SK-N-SH (cell line): ENCODE measurements around the gene EPB41L4A. TPM values are rescaled to one million over a fixed set of nuclear protein-coding genes. Genes with fewer than 3 reads are reported as not detected.

Experiments used
- CTCF ChIA-PET: fragments of 300-600, 350-600 bp; formaldehyde crosslinking; extraction: SDS; loops from one replicate; lab custom pipeline; 2021; lab: Yijun Ruan, JAX
- POLR2A ChIA-PET: fragments of 350-600 bp; sonication (Branson Sonifier 250); formaldehyde crosslinking; extraction: SDS; loops from one replicate; lab custom pipeline; 2020; ENCODE audit warnings: antibody characterized with exemption, inconsistent platforms; lab: Yijun Ruan, JAX
- DNase-seq: peaks from one replicate; pipeline ENCODE4 v3.0.0; 2012
- H2AFZ ChIP-seq: fragments of 200-600 bp; sonication (generic); 2 replicates; pipeline ENCODE4 v1.8.1; 2016; ENCODE audit warnings: antibody characterized with exemption, mild to moderate bottlenecking, low read depth
- H3F3A ChIP-seq: fragments of 200-600 bp; sonication (generic); replicated peaks from 2 replicates; pipeline ENCODE3; 2016; ENCODE audit warnings: antibody characterized with exemption, mild to moderate bottlenecking; ENCODE audit not compliant: insufficient read depth
- H3K27ac ChIP-seq, 2 experiments: fragments of 200-500 bp in 1 of 2; fragments of 200-600 bp in 1 of 2; sonication (Bioruptor generic) in 1 of 2; sonication (generic), shearing (Covaris generic) in 1 of 2; 2 replicates each; pipeline versions ENCODE4 v1.5.1 to v1.6.1; 2014 to 2016; ENCODE audit warnings: low read depth in 2 of 2, inconsistent platforms in 1 of 2, low read length in 1 of 2, mild to moderate bottlenecking in 1 of 2, mixed read lengths in 1 of 2
- H3K27me3 ChIP-seq: fragments of 200-600 bp; sonication (generic), shearing (Covaris generic); 2 replicates; pipeline ENCODE4 v1.6.1; 2016; ENCODE audit warnings: mixed run types; ENCODE audit not compliant: insufficient read depth
- H3K36me3 ChIP-seq, 2 experiments: fragments of 200-500 bp in 1 of 2; fragments of 200-600 bp in 1 of 2; sonication (Bioruptor generic) in 1 of 2; sonication (generic) in 1 of 2; replicated peaks in 1 of 2; 2 replicates each; pipeline versions ENCODE3 to v1.5.1; 2014 to 2016; ENCODE audit warnings: low read length in 1 of 2, mild to moderate bottlenecking in 1 of 2; ENCODE audit not compliant: insufficient read depth in 2 of 2, control insufficient read depth in 1 of 2
- H3K4me1 ChIP-seq, 2 experiments: fragments of 200-500 bp in 1 of 2; fragments of 200-600 bp in 1 of 2; sonication (Bioruptor generic) in 1 of 2; sonication (generic), shearing (Covaris generic) in 1 of 2; 2 replicates each; pipeline versions ENCODE4 v1.5.1 to v1.6.1; 2014 to 2016; ENCODE audit warnings: low read depth in 1 of 2, low read length in 1 of 2, mixed run types in 1 of 2; ENCODE audit not compliant: insufficient read depth in 2 of 2, control insufficient read depth in 1 of 2
- H3K4me2 ChIP-seq: fragments of 200-600 bp; sonication (generic), shearing (Covaris generic); 2 replicates; pipeline ENCODE4 v1.6.1; 2017; ENCODE audit warnings: mixed run types
- H3K4me3 ChIP-seq, 2 experiments: fragments of 200-500 bp in 1 of 2; fragments of 200-600 bp in 1 of 2; sonication (Bioruptor generic) in 1 of 2; sonication (generic), shearing (Covaris generic) in 1 of 2; 2 replicates each; pipeline versions ENCODE4 v1.5.1 to v1.8.1; 2014 to 2016; ENCODE audit warnings: low read depth in 2 of 2, inconsistent platforms in 1 of 2, low read length in 1 of 2, mild to moderate bottlenecking in 1 of 2, mixed read lengths in 1 of 2, moderate library complexity in 1 of 2
- H3K79me2 ChIP-seq: fragments of 200-600 bp; sonication (generic); 2 replicates; pipeline ENCODE4 v1.8.1; 2017; ENCODE audit warnings: mild to moderate bottlenecking; ENCODE audit not compliant: insufficient read depth
- H3K9ac ChIP-seq: fragments of 200-600 bp; sonication (generic); 2 replicates; pipeline ENCODE4 v1.6.1; 2017; ENCODE audit warnings: mixed run types
- H3K9me2 ChIP-seq: fragments of 200-600 bp; sonication (generic); 2 replicates; pipeline ENCODE4 v1.6.1; 2017; ENCODE audit warnings: mixed run types
- H3K9me3 ChIP-seq: fragments of 200-600 bp; sonication (generic); 2 replicates; pipeline ENCODE4 v1.6.1; 2017; ENCODE audit warnings: mixed run types, mild to moderate bottlenecking, moderate library complexity
- H4K20me1 ChIP-seq: fragments of 200-600 bp; sonication (generic); 2 replicates; pipeline ENCODE4 v1.6.1; 2017; ENCODE audit warnings: mild to moderate bottlenecking, mixed run types; ENCODE audit not compliant: insufficient read depth
- CTCF ChIP-seq: fragments of 200-600 bp; sonication (generic); IDR thresholded peaks from 2 replicates; pipeline ENCODE4 v1.6.1; 2017; ENCODE audit warnings: antibody characterized with exemption, mild to moderate bottlenecking, moderate library complexity
- ELF1 ChIP-seq: IDR thresholded peaks from 2 replicates; pipeline ENCODE4 v1.4.0; 2012
- EP300 ChIP-seq, 2 experiments: IDR thresholded peaks; 2 replicates each; pipeline versions ENCODE4 v1.4.0 to v1.6.1; 2012; ENCODE audit warnings: borderline replicate concordance in 1 of 2, low read depth in 1 of 2, low read length in 1 of 2
- EZH2phosphoT487 ChIP-seq: fragments of 200-600 bp; sonication (generic); IDR thresholded peaks from 2 replicates; pipeline ENCODE4 v1.6.1; 2017; ENCODE audit warnings: low read depth, mixed run types, mild to moderate bottlenecking, antibody characterized with exemption, moderate library complexity, borderline replicate concordance
- FOXJ3 ChIP-seq: sonication (generic); formaldehyde crosslinking; IDR thresholded peaks from 2 replicates; pipeline ENCODE4 v1.5.1; 2020; ENCODE audit warnings: mild to moderate bottlenecking, missing genetic modification reagents
- FOXM1 ChIP-seq: IDR thresholded peaks from 2 replicates; pipeline ENCODE4 v1.4.0; 2012; ENCODE audit warnings: low read depth, mild to moderate bottlenecking
- GABPA ChIP-seq: IDR thresholded peaks from 2 replicates; pipeline ENCODE4 v1.4.0; 2012; ENCODE audit warnings: low read depth, mild to moderate bottlenecking
- NRF1 ChIP-seq: IDR thresholded peaks from 2 replicates; pipeline ENCODE4 v1.6.1; 2012; ENCODE audit warnings: low read depth, mild to moderate bottlenecking, low read length
- POLR2AphosphoS5 ChIP-seq: IDR thresholded peaks from 2 replicates; pipeline ENCODE4 v1.6.1; 2012; ENCODE audit warnings: low read depth, low read length
- RCOR1 ChIP-seq: fragments of 150-350 bp; IDR thresholded peaks from 2 replicates; pipeline ENCODE4 v1.6.1; 2017; ENCODE audit warnings: antibody characterized with exemption, low read length
- RXRA ChIP-seq: IDR thresholded peaks from 2 replicates; pipeline ENCODE4 v1.4.0; 2012; ENCODE audit warnings: low read depth, mild to moderate bottlenecking, borderline replicate concordance
- SMC3 ChIP-seq: IDR thresholded peaks from 2 replicates; pipeline ENCODE4 v1.6.1; 2012; ENCODE audit warnings: low read depth, low read length, improper control_type of control experiment
- YY1 ChIP-seq: IDR thresholded peaks from 2 replicates; pipeline ENCODE4 v1.4.0; 2012; ENCODE audit warnings: low read depth, mild to moderate bottlenecking
- WGBS: methylation state at CpG from one replicate; pipeline ENCODE4 v1.1.6; 2017; ENCODE audit warnings: low lambda C conversion rate; 5-methylcytosine and 5-hydroxymethylcytosine counted together
- polyA plus RNA-seq, 3 experiments: library from polyadenylated mRNA; depleted of rRNA; stranded (reverse); fragments of >200 nt; gene quantifications; 2 replicates each; pipeline ENCODE4 v1.2.3, GENCODE V29; 2012
- TF ChIP-seq, protein P1 (sequence below): IDR thresholded peaks from 2 replicates; pipeline ENCODE4 v1.6.1; 2012; ENCODE audit warnings: mild to moderate bottlenecking, low read depth, low read length, moderate library complexity
- TF ChIP-seq, protein P2 (sequence below): IDR thresholded peaks from 2 replicates; pipeline ENCODE4 v1.4.0; 2012; ENCODE audit warnings: low read depth, borderline replicate concordance

Gene EPB41L4A
- polyA plus RNA-seq, 1 of the 3 experiments (the other 2 are of a cell fraction): 0.07 TPM

- H3K4me2 ChIP-seq: no peak overlapping the region
- TF ChIP-seq FOXJ3 (no peak), RCOR1 (no peak), ELF1 (no peak), SMC3 (no peak), RXRA (no peak), POLR2AphosphoS5 (no peak), EZH2phosphoT487 (no peak), GABPA (no peak)
- TF ChIP-seq, protein P1, sequence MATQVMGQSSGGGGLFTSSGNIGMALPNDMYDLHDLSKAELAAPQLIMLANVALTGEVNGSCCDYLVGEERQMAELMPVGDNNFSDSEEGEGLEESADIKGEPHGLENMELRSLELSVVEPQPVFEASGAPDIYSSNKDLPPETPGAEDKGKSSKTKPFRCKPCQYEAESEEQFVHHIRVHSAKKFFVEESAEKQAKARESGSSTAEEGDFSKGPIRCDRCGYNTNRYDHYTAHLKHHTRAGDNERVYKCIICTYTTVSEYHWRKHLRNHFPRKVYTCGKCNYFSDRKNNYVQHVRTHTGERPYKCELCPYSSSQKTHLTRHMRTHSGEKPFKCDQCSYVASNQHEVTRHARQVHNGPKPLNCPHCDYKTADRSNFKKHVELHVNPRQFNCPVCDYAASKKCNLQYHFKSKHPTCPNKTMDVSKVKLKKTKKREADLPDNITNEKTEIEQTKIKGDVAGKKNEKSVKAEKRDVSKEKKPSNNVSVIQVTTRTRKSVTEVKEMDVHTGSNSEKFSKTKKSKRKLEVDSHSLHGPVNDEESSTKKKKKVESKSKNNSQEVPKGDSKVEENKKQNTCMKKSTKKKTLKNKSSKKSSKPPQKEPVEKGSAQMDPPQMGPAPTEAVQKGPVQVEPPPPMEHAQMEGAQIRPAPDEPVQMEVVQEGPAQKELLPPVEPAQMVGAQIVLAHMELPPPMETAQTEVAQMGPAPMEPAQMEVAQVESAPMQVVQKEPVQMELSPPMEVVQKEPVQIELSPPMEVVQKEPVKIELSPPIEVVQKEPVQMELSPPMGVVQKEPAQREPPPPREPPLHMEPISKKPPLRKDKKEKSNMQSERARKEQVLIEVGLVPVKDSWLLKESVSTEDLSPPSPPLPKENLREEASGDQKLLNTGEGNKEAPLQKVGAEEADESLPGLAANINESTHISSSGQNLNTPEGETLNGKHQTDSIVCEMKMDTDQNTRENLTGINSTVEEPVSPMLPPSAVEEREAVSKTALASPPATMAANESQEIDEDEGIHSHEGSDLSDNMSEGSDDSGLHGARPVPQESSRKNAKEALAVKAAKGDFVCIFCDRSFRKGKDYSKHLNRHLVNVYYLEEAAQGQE: no peak
- H3K4me3 ChIP-seq: no peak overlapping the region
- no peak overlapping the region for H2AFZ ChIP-seq
- H3F3A ChIP-seq: no peaks in the 10 kb centered on the region
- H3K9me3 ChIP-seq: no peaks in the 10 kb centered on the region
- DNase-seq: no peak
- H3K27ac ChIP-seq: no peak overlapping the region
- no peaks in the 10 kb centered on the region; a peak in 1 of 4 replicates for H3K4me1 ChIP-seq
- H3K9me2 ChIP-seq: no peaks in the 10 kb centered on the region
- ChIA-PET POLR2A (no interaction called here), CTCF (interaction anchor here (5.5 kb wide), 1 partner anchor 12 kb away, joined by 41 read pairs; the partner anchor contains the start of gene EPB41L4A)
- H3K27me3 ChIP-seq: no peaks in the 10 kb centered on the region
- H3K9ac ChIP-seq: no peak overlapping the region
- H3K79me2 ChIP-seq: no peaks in the 10 kb centered on the region
- no peaks in the 10 kb centered on the region for H3K36me3 ChIP-seq
- H4K20me1 ChIP-seq: no peaks in the 10 kb centered on the region
Observed at GRCh38 chr5:112407240-112407639, 11.8 kb downstream of the EPB41L4A start.

DNA sequence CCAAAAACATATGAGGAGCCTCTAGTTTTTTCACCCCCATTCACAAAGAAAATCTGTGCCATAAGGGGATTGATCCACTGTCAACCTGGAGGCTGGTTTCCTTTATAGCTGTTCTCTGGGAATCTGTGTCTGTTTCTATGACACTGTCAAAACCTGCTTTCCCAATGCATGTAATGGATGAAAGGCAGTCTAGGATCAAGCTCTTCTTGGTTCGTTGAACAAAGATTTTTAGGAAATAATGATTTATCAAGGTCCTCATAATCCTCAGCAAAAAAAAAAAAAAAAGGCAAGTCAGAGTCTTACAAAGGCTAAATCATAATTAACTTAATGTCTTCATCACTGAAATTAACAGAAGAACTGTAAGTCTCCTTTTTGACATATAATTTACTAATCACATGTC is 16.0 kb downstream of the EPB41L4A start:
- Histone ChIP-seq H3K27ac (no peak overlapping the region), H3K9ac (no peak overlapping the region), H3K4me2 (no peak overlapping the region), H3K36me3 (no peaks in the 10 kb centered on the region), H3K9me2 (no peaks in the 10 kb centered on the region), H3K27me3 (no peaks in the 10 kb centered on the region), H3K4me1 (no peaks in the 10 kb centered on the region; a peak in 1 of 4 replicates), H3K4me3 (no peak overlapping the region), H3K9me3 (no peaks in the 10 kb centered on the region), H4K20me1 (no peaks in the 10 kb centered on the region), H3K79me2 (no peaks in the 10 kb centered on the region), H3F3A (no peaks in the 10 kb centered on the region), H2AFZ (no peak overlapping the region)
- POLR2A ChIA-PET: no interaction called here
- WGBS: 8% methylated on average over 1 of the region's 1 CpG
- CTCF ChIA-PET: interaction anchor here (0.7 to 5.5 kb wide), 2 partner anchors 16 kb away, joined by 3 to 41 read pairs; partner anchors contain the start of gene EPB41L4A
- DNase-seq: no peak
- TF ChIP-seq NRF1 (no peak), YY1 (no peak), FOXM1 (no peak), EP300 (IDR thresholded peaks at IDR 0.05; ENCODE audit: borderline replicate concordance in 1 of 2, low read depth in 1 of 2, low read length in 1 of 2) (no peak), CTCF (no peak), POLR2AphosphoS5 (no peak), ELF1 (no peak)
- TF ChIP-seq, protein P2, sequence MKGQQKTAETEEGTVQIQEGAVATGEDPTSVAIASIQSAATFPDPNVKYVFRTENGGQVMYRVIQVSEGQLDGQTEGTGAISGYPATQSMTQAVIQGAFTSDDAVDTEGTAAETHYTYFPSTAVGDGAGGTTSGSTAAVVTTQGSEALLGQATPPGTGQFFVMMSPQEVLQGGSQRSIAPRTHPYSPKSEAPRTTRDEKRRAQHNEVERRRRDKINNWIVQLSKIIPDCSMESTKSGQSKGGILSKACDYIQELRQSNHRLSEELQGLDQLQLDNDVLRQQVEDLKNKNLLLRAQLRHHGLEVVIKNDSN: no peak
- TF ChIP-seq, protein P1: no peak
